Vagina (tissue), 2 donors: ENCODE results near the gene MRC2. TPM values are rescaled to one million over a fixed set of nuclear protein-coding genes. Genes with fewer than 3 reads are reported as not detected.

Experiments
- DNase-seq, 2 donors: peaks; one replicate each; pipeline ENCODE4 v3.0.0-alpha.2; 2017; ENCODE audit errors: extremely low spot score in 2 of 2
- H3K27ac ChIP-seq: fragments of 200-600 bp; sonication (generic); one replicate; pipeline ENCODE4 v1.5.1; 2019
- H3K27me3 ChIP-seq: fragments of 200-600 bp; sonication (generic); one replicate; pipeline ENCODE4 v1.5.1; 2019
- H3K36me3 ChIP-seq, 2 donors: fragments of 200-600 bp; sonication (generic); one replicate each; pipeline ENCODE4 v1.5.1; 2017 to 2019
- H3K4me1 ChIP-seq: fragments of 200-600 bp; sonication (generic); one replicate; pipeline ENCODE4 v1.5.1; 2019
- H3K4me3 ChIP-seq, 2 donors: fragments of 200-600 bp; sonication (generic); 1 replicate in 1 of 2; 2 replicates in 1 of 2; pipeline ENCODE4 v1.5.1; 2016 to 2019
- H3K9me3 ChIP-seq: fragments of 200-600 bp; sonication (generic); one replicate; pipeline ENCODE4 v1.5.1; 2019
- POLR2A ChIP-seq, 2 donors: fragments of 450-650 bp; IDR thresholded peaks; one replicate each; pipeline ENCODE4 v1.6.1; 2017; ENCODE audit warnings: antibody characterized with exemption in 2 of 2, mild to moderate bottlenecking in 2 of 2, moderate library complexity in 2 of 2
- POLR2AphosphoS5 ChIP-seq, 2 donors: sonication (generic); formaldehyde crosslinking; IDR thresholded peaks; one replicate each; pipeline ENCODE4 v1.9.0; 2017; ENCODE audit warnings: antibody characterized with exemption in 2 of 2, mild to moderate bottlenecking in 2 of 2, low read depth in 1 of 2; ENCODE audit not compliant: insufficient read depth in 1 of 2
- intact Hi-C: fragments of 100-400 bp; cut with DNase I; formaldehyde crosslinking; loops from one replicate; pipeline ENCODE4 v1.15.1; 2023
- total RNA-seq: library from RNA; depleted of rRNA; stranded (reverse); fragments of >200 nt; gene quantifications from one replicate; pipeline ENCODE4 v1.2.3, GENCODE V29; 2016
- TF ChIP-seq, protein P1 (sequence below), 3 experiments: fragments of 450-650 bp in 2 of 3; fragments of 200-600 bp in 1 of 3; sonication (generic) in 1 of 3; IDR thresholded peaks; one replicate each; pipeline ENCODE4 v1.5.1; 2017 to 2019; ENCODE audit warnings: antibody characterized with exemption in 3 of 3, mild to moderate bottlenecking in 2 of 3, moderate library complexity in 2 of 3

Gene MRC2
- total RNA-seq, 1 donor from 2014 or later = 89.4 TPM

DNA sequence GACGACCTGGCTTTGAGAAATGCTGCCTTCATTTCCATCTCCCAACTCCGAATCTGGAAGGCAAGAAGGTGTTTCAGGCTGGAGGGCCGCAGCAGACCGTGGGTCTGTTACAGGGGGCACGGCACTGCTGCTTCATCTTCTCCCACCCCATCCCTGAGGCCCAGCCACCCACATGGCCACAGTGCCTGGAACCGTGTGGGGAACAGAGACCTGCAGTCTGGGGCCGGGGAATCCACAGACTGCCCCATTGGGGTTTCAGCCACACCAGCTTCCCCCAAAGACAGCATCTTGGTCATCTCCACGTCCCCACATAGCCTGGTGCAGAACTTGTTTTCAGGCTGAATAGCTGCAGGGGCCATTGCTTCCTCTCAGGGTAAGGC is 74.2 kb downstream of the MRC2 start:
- Histone ChIP-seq H3K27ac (no peak overlapping the region), H3K4me3 (no peak overlapping the region), H3K9me3 (no peaks in the 10 kb centered on the region), H3K27me3 (no peaks in the 10 kb centered on the region), H3K4me1 (peaks cover 32% of the 10 kb centered on the region), H3K36me3 (no peaks in the 10 kb centered on the region)
- TF ChIP-seq, protein P1, sequence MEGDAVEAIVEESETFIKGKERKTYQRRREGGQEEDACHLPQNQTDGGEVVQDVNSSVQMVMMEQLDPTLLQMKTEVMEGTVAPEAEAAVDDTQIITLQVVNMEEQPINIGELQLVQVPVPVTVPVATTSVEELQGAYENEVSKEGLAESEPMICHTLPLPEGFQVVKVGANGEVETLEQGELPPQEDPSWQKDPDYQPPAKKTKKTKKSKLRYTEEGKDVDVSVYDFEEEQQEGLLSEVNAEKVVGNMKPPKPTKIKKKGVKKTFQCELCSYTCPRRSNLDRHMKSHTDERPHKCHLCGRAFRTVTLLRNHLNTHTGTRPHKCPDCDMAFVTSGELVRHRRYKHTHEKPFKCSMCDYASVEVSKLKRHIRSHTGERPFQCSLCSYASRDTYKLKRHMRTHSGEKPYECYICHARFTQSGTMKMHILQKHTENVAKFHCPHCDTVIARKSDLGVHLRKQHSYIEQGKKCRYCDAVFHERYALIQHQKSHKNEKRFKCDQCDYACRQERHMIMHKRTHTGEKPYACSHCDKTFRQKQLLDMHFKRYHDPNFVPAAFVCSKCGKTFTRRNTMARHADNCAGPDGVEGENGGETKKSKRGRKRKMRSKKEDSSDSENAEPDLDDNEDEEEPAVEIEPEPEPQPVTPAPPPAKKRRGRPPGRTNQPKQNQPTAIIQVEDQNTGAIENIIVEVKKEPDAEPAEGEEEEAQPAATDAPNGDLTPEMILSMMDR (IDR thresholded peaks at IDR 0.05) = no peak
- TF ChIP-seq POLR2A (IDR thresholded peaks at IDR 0.05) (no peak), POLR2AphosphoS5 (IDR thresholded peaks at IDR 0.05; ENCODE audit: insufficient read depth in 1 of 2, low read depth in 1 of 2) (no peak)
- DNase-seq = no peak
- intact Hi-C loops = loop anchor here (5.0 kb wide), 2 partner anchors 266 to 706 kb away; partner anchors contain the start of gene TANC2

DNA sequence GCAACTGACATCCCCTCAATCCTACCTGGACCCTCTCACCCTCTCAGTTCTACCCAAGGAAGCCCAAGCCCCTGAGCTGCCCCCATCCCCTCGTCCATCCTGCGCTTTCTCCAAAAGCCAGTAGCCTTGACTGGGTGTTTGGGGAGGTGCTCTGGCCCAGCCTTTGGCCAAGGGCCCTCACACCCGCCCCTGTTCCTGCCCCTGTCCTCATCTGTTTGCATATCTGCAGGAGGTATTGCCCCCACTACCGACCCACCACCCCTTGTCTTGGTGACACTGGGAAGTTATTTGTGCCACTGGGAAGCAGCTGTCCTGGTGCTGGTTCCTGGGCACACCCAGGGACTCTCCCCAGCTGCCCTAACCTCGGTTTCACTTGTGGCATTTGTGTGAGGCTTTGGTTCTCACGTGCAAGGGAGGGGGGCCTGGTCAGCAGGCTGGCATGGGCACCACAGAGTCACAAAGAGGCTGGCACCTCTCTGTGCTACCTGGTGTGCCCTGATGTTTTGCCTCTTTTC is 75.3 kb downstream of the MRC2 start:
- intact Hi-C loops = loop anchor here (5.0 kb wide), 2 partner anchors 264 to 704 kb away; partner anchors contain the start of gene TANC2
- no peaks in the 10 kb centered on the region for H3K36me3 ChIP-seq
- H3K27ac ChIP-seq = no peak overlapping the region
- no peak overlapping the region for H3K4me3 ChIP-seq
- peaks cover 26% of the 10 kb centered on the region for H3K4me1 ChIP-seq
- DNase-seq = no peak
- H3K9me3 ChIP-seq = no peaks in the 10 kb centered on the region
- TF ChIP-seq, protein P1 (IDR thresholded peaks at IDR 0.05) = no peak
- no peak for TF ChIP-seq POLR2A (IDR thresholded peaks at IDR 0.05)
- TF ChIP-seq POLR2AphosphoS5 (IDR thresholded peaks at IDR 0.05; ENCODE audit: insufficient read depth in 1 of 2, low read depth in 1 of 2) = no peak
- no peaks in the 10 kb centered on the region for H3K27me3 ChIP-seq

DNA sequence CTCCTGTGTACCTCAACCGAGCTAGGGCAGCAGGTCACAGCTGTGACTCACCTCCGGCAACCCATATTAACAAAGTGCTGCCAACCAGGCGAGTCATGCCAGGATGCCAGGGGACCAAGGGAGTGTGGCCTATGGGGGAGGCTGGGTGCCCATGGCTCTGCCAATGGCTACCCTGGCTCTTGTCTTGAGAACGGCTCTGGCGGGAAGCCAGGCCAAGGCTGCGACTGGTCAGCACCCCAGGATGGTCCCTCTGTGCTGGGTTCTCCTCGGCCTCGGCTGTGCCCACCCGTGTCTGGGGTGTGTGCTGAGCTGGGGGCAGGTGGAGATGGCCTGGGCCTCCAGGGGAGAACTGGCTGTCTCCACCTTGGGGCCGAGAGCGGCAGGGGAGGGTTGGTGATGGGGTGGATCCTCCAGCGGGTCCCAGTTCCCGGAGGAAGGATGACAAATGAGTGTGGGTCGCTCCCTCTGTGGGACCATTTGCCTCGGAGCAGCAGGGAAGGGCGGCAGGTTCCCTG is 75.8 kb downstream of the MRC2 start:
- peak overlapping the region; percentile 81 for H3K27ac ChIP-seq
- intact Hi-C loops = loop anchor here (5.0 kb wide), 2 partner anchors 264 to 704 kb away; partner anchors contain the start of gene TANC2
- no peak for TF ChIP-seq POLR2AphosphoS5 (IDR thresholded peaks at IDR 0.05; ENCODE audit: insufficient read depth in 1 of 2, low read depth in 1 of 2)
- no peak for TF ChIP-seq POLR2A (IDR thresholded peaks at IDR 0.05)
- TF ChIP-seq, protein P1 (IDR thresholded peaks at IDR 0.05) = no peak

DNA sequence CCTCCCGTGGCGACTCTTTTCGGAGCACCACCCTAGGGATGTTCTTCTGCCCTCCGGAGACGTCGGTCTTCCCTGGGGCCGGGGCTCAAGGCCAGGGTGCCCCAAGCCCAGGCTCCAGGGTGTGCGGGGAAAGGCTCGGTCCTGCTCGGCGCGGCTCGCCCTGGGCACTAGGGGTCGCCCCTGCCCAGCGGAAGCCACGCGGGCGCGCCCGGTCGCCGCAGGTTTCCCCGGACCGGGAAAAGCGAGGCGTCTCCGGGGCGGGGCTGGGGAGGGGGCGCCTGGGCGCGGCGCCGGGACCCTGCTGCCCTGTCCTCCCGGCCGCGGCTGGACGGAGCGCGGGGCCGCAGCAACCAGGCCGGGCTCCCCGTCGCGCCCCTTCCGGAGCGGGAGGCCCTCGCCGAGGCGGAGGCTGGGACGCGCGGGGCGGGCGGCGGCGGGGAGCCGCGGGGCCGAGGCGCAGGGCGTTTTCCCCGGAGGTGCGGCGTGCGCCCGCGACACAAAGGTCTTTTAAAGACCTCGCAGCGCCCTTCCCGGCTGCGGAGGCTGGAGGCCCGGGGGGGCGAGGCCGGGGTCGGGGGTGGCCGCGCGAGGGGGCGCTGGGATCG is 76.4 kb downstream of the MRC2 start:
- peaks cover 26% of the 10 kb centered on the region for H3K4me1 ChIP-seq
- H3K27me3 ChIP-seq = no peaks in the 10 kb centered on the region
- peaks cover 5% of the 10 kb centered on the region for H3K9me3 ChIP-seq
- peak overlapping the region; percentile 81 for H3K27ac ChIP-seq
- intact Hi-C loops = loop anchor here (5.0 kb wide), 2 partner anchors 263 to 703 kb away; partner anchors contain the start of gene TANC2
- TF ChIP-seq, protein P1 (IDR thresholded peaks at IDR 0.05) = peak in 2 of 3 experiments; percentile 57 to 83
- TF ChIP-seq POLR2AphosphoS5 (IDR thresholded peaks at IDR 0.05; ENCODE audit: insufficient read depth in 1 of 2, low read depth in 1 of 2) = no peak
- no peak for DNase-seq
- peak overlapping the region; percentile 56 to 74 for H3K4me3 ChIP-seq
- H3K36me3 ChIP-seq = no peaks in the 10 kb centered on the region

More for the DNA sequence above, 75.8 kb downstream of the MRC2 start:
- H3K36me3 ChIP-seq = no peaks in the 10 kb centered on the region
- peaks cover 26% of the 10 kb centered on the region for H3K4me1 ChIP-seq
- no peak for DNase-seq
- no peaks in the 10 kb centered on the region for H3K27me3 ChIP-seq
- peak overlapping the region; percentile 56 to 74 for H3K4me3 ChIP-seq
- H3K9me3 ChIP-seq = no peaks in the 10 kb centered on the region
